ENCODE results near the gene ELK4. TPM values are rescaled to one million over a fixed set of nuclear protein-coding genes. Genes with fewer than 3 reads are reported as not detected.

Gene ELK4
- total RNA-seq, 1 donor from 2014 or later, result 23.0 TPM

- no peak for DNase-seq
Measured at GRCh38 chr1:205561501-205562203, 70.2 kb downstream of the ELK4 start.

Small RNA genes within 50 kb of the gene (small RNA-seq; reads per million reads assigned to genes)
- gene RNU2-19P (ENCODE audit: low replicate concordance), result not detected
- gene RNU6-418P (ENCODE audit: low replicate concordance), result not detected

Other genes starting within 250 kb of the ELK4 start
- gene LEMD1, start 210.0 kb downstream of the ELK4 start, total RNA-seq, result not detected
- 0.31 TPM for gene BLACAT1, start 176.0 kb downstream of the ELK4 start, total RNA-seq
- 7.7 TPM for gene CDK18, start 127.3 kb downstream of the ELK4 start, total RNA-seq
- gene SLC45A3, start 48.5 kb upstream of the ELK4 start, total RNA-seq, result 4.2 TPM
- gene NUCKS1, start 118.2 kb upstream of the ELK4 start, total RNA-seq, result 193 TPM
- 5.9 TPM for gene RAB29, start 143.5 kb upstream of the ELK4 start, total RNA-seq
- gene SLC41A1, start 181.2 kb upstream of the ELK4 start, total RNA-seq, result 43.6 TPM
- not detected for gene PM20D1, start 218.1 kb upstream of the ELK4 start, total RNA-seq